Stimulated activated CD8-positive, alpha-beta memory T cell treated with anti-CD3 and anti-CD28 coated beads, Interleukin-7, amount 100 ng/mL, for 24 hours (primary cell): ENCODE data around the gene C3orf20.
"Not testable (repeated sequence)": the region's sequence is repeated elsewhere in the genome, so short reads cannot be mapped to it uniquely, and the experiment has no call there.

Source experiments
- DNase-seq: peaks from one replicate; pipeline ENCODE4 v3.0.0-alpha.2; 2020; ENCODE audit warnings: low read depth

C3orf20 gene

DNA sequence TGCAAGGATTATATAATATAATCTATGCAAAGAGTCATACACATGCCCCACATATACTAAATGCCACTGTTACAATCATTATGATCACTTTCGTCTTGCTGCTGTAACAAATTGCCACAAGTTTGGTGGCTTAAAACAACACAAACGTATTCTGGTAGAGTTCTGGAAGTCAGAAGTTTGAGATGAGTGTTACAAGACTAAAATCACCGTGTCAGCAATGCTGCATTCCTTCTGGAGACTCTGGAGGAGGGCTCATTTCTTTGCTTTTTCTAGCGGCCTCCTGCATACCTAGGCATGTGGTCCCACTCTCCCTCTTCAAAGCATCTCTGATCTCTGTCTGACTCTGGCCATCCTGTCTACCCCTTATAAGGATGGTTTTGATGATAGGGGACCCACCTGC, 24.7 kb upstream of the C3orf20 start:
- DNase-seq: no peak

DNA sequence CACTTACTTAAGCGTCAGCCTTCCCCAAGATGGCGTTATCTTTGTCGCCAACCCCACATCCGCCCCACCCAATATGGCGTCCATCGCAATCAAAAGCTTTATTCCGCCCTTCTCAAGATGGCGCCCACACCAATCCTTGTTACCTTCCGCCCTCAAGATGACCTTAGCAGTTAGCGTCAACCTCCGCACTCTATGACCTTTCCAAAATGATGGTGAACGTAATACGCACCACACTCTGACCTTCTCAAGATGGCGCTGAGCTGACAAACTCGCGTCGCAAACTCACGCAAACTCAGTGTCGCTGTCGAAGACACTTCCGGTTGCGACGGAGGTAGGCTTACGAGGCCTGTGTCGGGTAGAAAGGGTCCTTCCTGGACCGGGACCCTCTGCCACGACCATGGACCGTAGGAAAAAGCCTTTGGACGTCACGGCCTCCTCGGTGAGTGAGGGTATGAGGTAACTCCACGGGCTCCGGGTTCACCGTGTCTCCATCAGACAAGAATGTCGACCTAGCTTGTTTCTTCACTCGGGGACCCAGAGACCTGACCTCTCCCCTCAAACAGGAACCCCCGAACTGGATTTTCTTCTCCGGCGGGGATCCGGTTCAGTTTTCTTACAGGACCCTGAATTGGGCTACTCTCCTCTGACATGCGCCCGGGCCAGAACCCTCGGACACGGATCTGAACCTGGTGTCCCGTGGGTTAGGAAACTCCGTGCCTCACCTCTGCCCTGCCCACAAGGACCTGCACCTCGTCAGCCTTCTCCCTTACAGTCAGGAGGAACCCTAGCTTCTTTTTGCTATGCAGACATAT, 23.3 kb upstream of the C3orf20 start, which contains the start of gene CCDC174:
Gene CCDC174, plus strand, starts transcription at position 323 of the 812 bp plus-strand sequence. Its CDS starts 75 bp downstream, at position 398.
- peak; percentile 85 for DNase-seq

DNA sequence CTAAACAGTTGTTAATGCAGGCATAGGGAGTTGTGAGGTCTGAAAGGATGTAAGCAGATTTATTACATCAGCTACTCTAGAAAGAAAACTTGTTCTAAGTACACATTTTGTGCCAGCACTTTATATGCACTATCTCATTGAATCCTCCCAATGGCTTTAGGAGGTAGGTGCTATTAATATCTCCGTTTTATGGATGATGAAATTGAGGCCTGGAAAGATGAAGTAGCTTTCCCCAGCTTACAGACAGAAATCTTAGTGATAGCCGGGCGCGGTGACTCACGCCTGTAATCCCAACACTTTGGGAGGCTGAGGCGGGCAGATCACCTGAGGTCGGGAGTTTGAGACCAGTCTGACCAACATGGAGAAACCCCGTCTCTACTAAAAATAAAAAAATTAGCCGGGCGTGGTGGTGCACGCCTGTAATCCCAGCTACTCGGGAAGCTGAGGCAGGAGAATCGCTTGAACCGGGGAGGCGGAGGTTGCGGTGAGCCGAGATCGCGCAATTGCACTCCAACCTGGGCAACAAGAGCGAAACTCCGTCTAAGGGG, 22.5 kb upstream of the C3orf20 start:
- not testable (repeated sequence) for DNase-seq

DNA sequence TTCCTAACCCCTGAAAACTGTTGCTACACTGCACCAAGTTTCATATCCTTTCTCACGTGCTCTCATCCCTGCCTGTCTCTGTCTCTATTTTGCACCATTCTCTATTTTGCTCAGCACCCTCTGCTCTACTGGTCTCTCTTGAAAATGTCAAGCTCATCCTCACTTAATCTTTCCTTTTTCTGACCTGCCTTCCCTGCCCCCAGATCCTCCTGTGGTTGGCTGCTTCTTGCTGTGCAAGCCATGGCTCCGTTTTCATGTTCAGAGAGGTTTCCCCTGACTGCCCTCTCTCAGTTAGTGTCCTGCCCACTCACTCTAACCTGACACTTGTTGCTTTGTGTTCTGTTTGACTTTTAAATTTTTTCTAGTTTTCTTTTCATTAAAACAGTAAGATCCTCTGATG, 17.4 kb upstream of the C3orf20 start:
- no peak for DNase-seq

DNA sequence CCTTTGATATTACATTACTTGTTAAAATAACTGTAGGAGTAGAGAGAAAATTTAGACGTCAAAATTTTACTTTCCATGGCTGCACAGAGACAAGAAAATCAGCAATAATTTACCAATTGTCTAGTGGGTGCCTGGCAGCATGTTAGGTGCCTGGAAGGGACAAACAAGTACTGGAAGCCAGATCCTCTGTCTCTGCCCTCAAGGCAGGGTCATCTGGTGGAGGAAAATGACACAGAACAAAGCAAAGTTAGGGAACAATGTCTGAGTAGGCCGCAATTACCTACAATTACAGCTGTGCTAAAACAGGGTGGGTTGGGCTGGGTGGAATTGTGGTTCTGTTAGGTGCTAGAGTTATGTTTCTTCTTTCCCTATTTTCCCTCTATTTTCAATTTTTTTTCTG, 16.0 kb upstream of the C3orf20 start:
- no peak for DNase-seq

DNA sequence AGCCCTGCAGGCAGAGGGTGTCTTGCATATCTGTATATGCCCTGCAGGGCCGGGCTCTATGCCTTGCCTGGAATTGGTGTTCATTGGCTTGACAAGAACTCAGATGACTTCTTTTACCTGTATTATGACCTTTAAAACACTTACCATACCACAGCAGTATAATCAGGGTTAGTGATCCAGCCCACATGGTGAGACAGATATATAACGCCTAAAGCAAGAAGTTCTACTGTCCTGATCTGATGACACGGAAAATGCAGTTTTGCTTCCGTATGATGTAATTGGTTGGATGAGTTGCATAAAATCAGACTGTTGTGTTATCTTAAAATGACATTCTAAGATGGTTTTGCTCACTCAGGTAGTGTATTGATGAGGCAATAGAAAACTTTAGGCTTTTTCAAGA, 14.0 kb upstream of the C3orf20 start:
- DNase-seq: no peak

DNA sequence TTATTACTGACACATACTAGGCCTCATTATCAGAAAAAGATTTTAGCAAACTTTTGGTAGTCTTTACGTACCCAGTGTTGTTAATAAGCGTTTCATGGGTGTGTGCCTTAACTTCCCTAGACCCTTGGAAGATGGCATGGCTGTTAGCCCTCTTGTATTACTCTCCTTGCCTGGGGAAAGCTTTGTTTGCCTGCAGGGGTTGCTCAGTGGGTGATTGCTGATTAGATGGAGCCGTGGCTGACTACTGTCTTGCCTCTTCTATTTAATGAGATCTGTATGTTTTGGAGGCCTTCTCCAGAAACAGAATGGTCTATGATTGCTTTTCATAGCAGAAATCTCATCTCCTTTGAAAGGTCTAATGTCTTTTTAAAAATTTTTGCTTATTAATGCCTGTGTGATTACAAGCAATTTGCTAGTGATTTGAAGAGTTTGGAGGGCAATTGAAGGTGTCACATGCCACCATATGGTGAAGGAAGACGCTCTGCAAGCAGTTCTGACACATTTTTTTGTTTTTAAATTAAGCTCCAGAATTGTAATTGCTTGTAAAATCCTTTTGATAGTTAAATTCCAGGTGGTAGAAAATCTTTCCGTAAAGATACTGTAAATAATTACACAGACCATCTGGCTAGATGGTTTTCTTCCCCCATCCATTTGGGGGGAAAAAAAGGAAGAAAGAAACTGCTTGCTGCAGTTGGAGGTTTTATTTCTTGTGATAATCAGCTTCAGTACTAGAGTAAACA, 11.4 kb upstream of the C3orf20 start:
- DNase-seq: no peak

DNA sequence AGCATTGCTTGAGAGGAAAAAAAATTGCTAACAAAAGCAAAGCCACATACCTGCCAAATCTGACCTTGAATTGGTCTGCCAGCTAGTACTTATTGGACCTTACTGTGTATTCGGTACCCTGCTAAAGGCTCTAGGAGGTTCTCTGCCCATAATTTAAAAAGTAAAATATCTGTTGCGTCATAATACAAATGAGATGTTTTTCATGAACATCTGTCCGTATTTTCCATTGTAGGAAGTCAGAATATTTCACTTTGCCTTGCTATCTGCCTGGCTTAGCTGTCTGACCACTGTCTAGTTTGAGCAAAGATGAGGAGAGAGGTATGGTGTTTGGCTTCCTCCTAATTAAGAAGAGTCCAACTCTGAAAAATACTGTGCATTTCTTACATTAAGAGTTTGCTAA, 10.8 kb upstream of the C3orf20 start:
- DNase-seq: no peak

DNA sequence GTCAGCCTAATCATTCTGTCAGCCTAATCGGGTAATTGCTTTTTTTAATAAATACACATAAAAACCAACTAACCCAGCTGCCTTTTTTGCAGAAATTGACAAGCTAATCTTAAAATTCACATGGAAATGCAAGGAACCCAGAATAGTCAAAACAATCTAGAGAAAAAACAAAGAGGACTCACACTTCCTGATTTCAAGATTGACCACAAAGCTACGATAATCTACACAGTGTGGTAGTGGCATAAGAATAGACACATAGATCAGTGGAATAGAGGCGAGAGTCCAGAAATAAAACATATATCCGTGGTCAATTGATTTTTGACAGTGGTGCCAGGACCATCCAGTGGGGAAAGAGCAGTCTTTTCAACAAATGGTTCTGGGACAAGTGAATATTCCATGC, 2.4 kb upstream of the C3orf20 start:
- DNase-seq: no peak

DNA sequence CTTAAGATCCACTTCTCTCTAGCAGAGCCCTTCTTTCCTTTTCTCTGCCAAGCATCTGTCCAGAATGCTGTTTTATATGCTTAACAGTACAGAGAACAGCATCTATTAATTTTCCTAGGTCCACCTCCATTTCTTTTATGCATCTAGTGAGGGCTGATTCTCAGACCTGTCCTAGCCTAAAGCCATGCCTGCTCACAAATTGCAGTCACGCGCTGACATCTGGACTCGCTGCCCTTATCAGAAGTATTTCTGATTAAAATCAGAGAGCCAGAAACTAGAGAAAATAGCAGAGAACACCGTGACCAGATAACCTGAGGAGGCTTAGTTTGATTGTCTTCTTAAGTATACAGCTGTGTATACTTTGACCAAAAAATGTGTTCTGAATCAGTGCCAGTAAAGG, 1.9 kb downstream of the C3orf20 start:
- DNase-seq: no peak

DNA sequence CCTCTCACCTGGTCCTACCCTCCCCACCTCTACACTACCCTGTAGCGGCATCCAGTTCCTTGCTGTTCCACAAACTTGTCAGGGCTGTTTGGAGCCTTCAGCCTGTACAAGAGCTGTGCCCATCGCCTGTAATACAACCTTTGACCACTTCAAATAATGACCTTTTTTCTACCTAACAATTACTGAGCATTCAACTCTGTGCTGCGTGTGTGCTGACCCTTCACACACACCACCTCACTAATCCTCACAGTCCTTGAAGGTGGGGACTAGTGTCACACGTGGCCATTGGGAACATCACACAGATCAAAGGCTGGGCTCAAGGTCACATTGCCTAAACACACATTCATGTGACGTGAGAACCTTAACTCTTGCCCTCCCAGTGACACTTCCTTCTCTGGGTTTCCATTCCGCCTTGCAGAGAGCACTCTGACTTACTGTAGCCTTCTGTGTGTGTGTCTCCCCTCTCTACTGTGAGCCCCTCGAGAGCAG, 3.1 kb downstream of the C3orf20 start:
- DNase-seq: no peak

DNA sequence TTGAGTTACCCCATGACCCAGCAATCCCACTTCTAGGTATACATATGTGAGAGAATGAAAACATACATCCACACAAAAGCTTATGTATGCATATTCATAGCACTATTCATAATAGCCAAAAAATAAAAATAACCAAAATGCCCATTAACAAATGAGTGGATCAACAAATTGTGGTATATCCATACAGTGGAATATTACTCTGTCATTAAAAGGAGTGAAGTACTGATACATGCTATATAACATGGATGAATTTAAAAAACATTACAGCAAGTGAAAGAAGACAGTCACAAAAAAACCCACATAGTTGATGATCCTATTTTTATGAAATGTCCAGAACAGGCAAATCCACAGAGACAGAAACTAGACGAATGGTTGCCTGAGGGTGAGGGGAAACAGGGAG, 5.2 kb downstream of the C3orf20 start:
- DNase-seq: no peak

DNA sequence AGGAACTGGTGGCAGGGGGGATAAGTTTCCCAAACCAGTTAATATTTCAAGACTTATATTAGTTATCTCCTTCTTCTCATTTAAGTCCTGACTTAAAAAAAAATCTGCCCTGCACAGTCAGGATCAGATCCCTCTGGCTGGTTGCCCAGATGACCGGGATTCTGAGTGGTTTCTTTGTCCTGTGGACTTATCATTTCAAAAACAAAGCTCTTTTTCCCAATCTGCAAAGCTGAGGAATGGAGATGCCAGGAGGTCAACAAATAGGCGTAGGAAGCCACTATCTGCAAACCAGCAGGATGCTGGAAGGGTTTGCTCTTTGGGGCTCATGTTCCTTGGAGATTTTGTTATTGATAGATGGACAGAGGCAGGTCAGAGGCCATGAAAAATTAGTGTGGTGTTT, 5.8 kb downstream of the C3orf20 start:
- DNase-seq: no peak

DNA sequence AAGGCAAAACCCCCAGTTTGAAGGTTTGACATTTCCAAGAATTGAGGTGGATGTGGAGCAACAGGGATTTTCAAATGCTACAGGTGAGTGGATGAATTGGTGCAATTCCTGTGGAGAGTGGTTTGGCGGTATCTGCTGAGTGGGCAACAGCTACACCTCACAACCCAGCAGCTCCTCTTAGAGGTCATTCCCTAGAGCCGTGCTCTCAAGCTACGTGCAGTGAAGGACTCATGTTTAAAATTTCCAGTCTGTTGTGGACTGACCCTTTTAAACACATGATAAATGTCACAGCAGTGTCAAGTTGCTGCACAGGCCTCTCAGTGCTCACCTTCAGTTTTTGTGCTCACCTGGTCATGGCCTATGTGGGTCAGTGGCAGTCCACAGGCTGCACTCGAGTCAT, 9.5 kb downstream of the C3orf20 start:
- no peak for DNase-seq

DNA sequence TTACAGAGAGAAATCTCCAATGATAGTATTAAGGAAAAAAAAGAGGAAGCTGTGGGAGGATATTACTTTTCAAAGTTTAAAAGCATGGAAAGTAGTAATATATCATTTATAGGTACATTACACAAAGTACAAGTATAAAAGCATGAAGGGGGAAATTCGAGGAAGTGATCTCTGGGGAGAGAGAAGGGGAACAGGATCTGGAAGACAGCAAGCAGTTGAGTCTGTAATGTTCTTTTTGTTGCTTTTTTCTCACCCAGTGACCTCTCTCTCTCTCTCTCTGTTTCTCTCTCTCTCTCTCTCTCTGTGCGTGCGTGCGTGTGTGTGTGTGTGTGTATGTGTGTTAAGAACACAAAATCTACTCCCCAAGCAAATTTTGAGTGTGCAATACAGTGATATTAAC, 10.2 kb downstream of the C3orf20 start:
- DNase-seq: no peak

DNA sequence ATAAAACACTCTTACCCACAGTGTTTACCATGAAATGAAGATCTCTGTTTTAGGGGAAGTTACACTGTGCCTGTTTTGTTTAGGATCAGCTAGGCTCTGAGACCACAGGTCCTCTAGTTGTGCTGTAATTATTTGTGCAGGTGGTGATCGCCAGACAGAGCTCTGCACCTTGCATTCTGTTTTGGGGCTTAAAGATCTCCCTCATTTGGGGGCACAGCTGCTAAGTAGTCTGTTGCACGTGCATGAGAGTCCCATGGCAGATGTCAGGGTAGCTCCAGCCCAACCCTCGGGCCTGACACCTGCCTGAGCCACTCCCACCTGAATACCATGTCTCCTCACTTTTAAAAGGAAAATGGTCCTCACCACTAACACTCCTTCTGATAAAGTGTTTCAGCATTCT, 12.4 kb downstream of the C3orf20 start:
- no peak for DNase-seq

DNA sequence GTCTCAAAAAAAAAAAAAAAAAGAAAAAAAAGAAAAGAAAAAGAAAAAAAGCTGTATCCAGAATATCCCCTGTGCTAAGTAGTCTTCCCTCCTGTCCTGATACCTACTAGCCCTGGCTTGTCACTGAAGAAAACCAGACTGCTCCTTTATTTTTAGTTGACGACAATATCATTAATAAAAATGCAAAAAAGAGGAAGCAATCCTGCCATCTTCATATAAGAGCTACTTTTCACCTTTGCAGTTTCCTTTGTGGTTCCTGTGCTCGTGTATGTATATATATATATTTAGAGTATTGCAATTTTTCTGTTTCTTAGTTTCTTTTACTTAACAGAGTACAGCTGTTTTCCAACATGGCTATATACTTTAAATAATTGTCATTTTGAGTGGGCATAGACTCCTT, 13.6 kb downstream of the C3orf20 start:
- DNase-seq: no peak

DNA sequence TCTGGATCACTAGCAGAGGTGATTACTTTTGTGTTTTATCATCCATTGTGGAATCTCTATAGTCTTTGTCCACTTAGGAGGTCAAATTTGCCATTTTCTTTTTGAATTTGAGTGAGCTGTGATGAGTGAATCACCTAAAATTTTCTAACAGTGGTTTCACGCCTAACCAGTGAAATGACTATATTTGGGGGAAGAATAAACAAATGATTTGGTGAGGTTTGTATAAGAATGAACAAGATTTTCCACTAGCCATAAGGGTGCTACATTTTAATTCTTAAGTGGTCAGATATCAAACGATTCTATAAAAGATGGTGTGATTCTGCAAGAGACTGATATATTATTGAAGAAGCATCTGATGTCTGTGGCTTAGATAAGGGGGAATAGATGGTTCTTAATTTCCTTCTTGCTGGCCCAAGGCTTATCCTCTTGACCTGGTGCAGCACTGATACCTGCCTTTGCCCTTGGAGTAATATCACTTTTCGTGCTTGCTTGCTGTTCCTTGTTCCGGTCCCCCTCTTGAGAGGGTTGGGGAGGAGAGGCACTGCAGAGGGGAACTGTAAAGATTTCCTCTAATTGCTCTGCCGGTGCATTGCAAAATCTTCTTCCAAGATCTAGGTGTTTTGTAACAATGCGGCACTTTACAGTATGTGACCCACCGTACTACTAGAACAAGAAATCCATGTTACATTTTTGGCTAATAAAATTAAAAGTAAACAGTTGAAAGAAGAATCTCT, 14.5 kb downstream of the C3orf20 start:
- no peak for DNase-seq

DNA sequence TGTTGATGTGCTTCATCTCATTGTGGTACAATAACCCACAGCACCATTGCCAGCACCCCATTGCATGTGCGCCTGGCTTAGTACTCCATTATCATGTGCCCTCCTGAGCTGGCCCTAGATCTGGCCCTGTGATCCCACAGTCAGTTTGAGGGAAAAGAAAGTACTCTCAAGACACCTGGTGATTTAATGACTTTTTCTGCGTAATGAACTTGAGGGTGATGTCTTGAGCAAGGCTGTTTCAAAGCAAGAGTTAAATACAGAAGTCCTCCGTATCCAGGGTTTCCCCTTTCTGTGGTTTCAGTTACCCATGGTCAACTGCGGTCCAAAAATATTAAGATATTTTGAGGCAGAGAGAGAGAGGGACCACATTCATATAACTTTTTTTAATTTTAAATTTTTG, 16.3 kb downstream of the C3orf20 start:
- no peak for DNase-seq

DNA sequence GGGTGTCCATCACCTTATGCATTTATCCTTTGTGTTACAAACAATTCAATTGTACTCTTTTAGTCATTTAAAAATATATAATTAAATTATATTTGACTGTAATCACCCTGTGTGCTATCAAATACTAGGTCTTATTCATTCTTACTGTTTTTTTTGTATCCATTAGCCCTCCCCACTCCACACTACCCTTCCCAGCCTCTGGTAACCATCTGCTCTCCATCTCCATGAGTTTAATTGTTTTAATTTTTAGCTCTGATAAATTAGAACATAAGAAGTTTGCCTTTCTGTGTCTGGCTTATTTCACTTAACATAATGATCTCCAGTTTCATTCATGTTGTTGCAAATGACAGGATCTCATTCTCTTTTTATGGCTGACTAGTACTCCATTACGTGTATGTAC, 16.8 kb downstream of the C3orf20 start:
- DNase-seq: no peak

DNA sequence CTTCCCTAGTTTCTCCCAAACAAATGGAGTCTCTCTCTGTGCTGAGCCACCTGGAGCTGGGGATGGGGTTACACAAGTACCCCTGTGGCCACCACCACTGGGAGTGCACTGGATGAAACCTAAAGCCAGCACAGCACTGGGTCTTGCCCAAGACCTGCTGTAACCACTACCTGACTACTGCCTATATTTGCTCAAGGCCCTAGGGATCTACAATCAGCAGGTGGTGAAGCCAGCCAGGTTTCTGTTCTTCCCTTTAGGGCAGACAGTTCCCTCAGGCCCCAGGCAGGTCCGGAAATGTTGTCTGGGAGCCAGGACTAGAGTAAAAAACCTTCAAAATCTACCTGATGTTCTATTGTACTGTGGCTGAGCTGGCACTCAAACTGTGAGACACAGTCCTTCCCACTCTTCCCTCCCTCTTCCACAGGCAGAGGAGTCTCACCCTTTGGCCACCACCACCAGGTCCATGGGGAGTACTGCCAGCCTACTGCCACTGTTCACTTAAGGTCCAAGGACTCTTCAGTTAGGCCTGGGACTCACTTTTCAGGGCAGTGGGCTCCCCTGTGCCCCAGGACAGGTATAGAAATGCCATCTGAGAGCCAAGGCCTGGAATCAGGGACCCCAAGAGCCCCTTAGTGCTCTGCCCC, 23.8 kb downstream of the C3orf20 start:
- DNase-seq: no peak

DNA sequence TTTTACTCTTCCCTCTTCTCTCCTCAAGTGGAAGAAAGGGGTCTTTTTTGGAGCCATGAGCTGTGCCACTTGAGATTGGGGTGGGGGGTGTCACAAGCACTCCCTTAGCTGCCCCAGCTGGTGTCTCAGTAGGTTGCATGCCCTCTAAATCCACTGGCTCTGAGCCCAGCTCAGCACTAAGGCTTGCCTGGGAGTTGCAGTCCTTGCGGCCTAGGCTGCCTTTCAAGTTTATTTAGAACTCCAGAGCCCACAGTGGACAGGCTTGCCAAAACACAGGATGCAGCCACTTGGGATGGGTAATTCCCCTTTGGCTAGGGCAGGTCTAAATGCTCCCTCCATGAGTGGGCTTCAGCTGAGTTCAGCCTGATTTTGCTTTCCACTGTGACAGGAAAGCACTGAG, 24.7 kb downstream of the C3orf20 start:
- no peak for DNase-seq
